K562 (cell line): ENCODE measurements around the gene AARS1. TPM values are rescaled to one million over a fixed set of nuclear protein-coding genes. Genes with fewer than 3 reads are reported as not detected.

Experiments used
- AFF1 ChIP-seq, 2 experiments: fragments of 450-650 bp; IDR thresholded peaks; 2 replicates each; pipeline ENCODE4 v1.6.1; 2018; ENCODE audit warnings: mild to moderate bottlenecking in 2 of 2, low read depth in 1 of 2; ENCODE audit not compliant: partially characterized antibody in 2 of 2
- ERF ChIP-seq: fragments of 450-650 bp; formaldehyde crosslinking; IDR thresholded peaks from 2 replicates; pipeline ENCODE4 v1.4.0; 2020; ENCODE audit warnings: mild to moderate bottlenecking, mixed read lengths
- FOSL1 ChIP-seq: fragments of 200-800 bp; sonication (Bioruptor generic); conservative IDR thresholded peaks from 2 replicates; pipeline ENCODE4 v1.6.1; 2016; ENCODE audit warnings: missing genetic modification characterization, missing compliant biosample characterization
- NKRF ChIP-seq: fragments of 450-650 bp; IDR thresholded peaks from 2 replicates; pipeline ENCODE4 v1.6.1; 2016; ENCODE audit warnings: borderline replicate concordance
- SOX6 ChIP-seq: fragments of 450-650 bp; IDR thresholded peaks from 2 replicates; pipeline ENCODE4 v1.6.1; 2014; ENCODE audit warnings: mild to moderate bottlenecking
- TAL1 ChIP-seq: fragments of 450-650 bp; IDR thresholded peaks from 2 replicates; pipeline ENCODE4 v1.6.1; 2016; ENCODE audit warnings: mild to moderate bottlenecking
- TFAP4 ChIP-seq: sonication (generic); formaldehyde crosslinking; IDR thresholded peaks from 2 replicates; pipeline ENCODE4 v1.8.0; 2022; ENCODE audit warnings: missing genetic modification reagents, mild to moderate bottlenecking, moderate library complexity, borderline replicate concordance
- TSC22D4 ChIP-seq: fragments of 450-650 bp; IDR thresholded peaks from 2 replicates; pipeline ENCODE4 v1.6.1; 2016; ENCODE audit warnings: missing genetic modification characterization, missing biosample characterization, control low read depth
- ZNF165 ChIP-seq: fragments of 250-450 bp; sonication (Bioruptor Pico); IDR thresholded peaks from 2 replicates; pipeline ENCODE4 v1.4.0; 2020; ENCODE audit warnings: borderline replicate concordance
- ZNF274 ChIP-seq: IDR thresholded peaks from 2 replicates; pipeline ENCODE4 v1.6.1; 2011; ENCODE audit warnings: low read depth, mild to moderate bottlenecking, low read length, moderate library complexity, borderline replicate concordance
- polyA plus RNA-seq, 8 experiments: library from polyadenylated mRNA; depleted of rRNA in 4 of 8; stranded (reverse) in 5 of 8; unstranded in 3 of 8; fragments of >200 nt; fragmentation: Nextera tagmentation in 2 of 8; fragmentation: Illumina TruSeq in 1 of 8; extraction: Ambion mirVana in 2 of 8; extraction: Trizol in 1 of 8; gene quantifications; 2 replicates each; pipeline versions ENCODE4 v1.2.1 to v1.2.3, GENCODE V29; 2011 to 2014; ENCODE audit warnings: inconsistent platforms in 1 of 8, missing spikeins in 1 of 8
- total RNA-seq, 7 experiments: library from RNA; depleted of rRNA in 6 of 7; stranded (reverse); fragments of >200 nt in 6 of 7; fragmentation: Illumina TruSeq in 2 of 7; extraction: Trizol in 2 of 7; gene quantifications; 2 replicates each; pipeline versions ENCODE4 v1.2.1 to v1.2.3, GENCODE V29; 2011 to 2021; ENCODE audit warnings: low replicate concordance in 1 of 7
- TF ChIP-seq, protein P1 (sequence below), 2 experiments: fragments of 450-650 bp in 1 of 2; sonication (generic) in 1 of 2; formaldehyde crosslinking; conservative IDR thresholded peaks; 2 replicates each; pipeline versions ENCODE4 v1.4.0 to v1.8.1; 2020 to 2022; ENCODE audit warnings: mild to moderate bottlenecking in 1 of 2, missing genetic modification reagents in 1 of 2

AARS1 gene
- total and polyA plus RNA-seq, 9 of the 15 experiments (the other 6 are each of a cell fraction or from before 2014, with no cell fraction given) = 50.1 to 235 (median 174) TPM

DNA sequence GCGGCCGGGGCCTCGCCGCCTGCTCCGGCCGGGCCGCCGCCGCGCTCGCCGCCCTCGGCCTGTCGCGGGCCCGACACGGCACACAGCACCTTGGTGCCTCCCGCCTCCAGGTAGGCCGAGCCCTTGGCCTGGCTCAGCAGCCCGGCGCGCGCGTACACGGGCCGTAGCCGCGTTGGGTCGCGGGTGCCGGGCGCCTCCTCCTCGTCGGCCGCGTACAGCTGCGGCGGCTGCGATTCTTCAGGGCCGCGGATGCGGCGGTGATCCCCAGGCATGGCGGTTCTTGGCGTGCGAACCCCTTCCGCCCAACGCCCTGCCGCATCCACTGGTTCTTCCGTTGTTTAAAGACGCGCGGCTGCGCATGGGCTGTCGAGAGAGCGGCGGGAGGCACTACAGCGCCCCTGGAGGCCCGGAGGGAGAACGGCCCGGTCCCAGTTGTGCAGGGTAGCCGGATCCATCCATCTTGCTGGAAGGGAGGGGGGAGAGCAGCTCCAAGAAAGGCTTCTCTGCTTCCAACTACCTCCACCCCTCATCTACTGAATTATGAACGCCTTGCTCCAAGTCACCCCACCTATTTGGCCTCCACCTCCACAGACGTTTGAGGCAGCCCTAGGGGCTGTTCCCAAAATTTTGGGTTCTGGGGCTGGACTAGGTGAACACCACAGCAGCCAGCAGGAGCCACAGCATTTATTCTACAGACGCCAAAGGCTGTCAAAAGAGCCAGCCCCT, 37.5 kb downstream of the AARS1 start, which contains the start of gene EXOSC6 (continued):
- TF ChIP-seq TFAP4 (CRISPR knock-in tag) = peak; percentile 84
- TF ChIP-seq TSC22D4 (tag) = no peak
- TF ChIP-seq FOSL1 = peak; percentile 32
- TF ChIP-seq ZNF274 = no peak
- 0 out of 2 replicates have a peak, but pooled peaks have one; percentile 31 for TF ChIP-seq NKRF
- TF ChIP-seq ZNF165 (CRISPR knock-in tag) = no peak; the same call in 1 of the 2 replicates
- TF ChIP-seq, protein P1, sequence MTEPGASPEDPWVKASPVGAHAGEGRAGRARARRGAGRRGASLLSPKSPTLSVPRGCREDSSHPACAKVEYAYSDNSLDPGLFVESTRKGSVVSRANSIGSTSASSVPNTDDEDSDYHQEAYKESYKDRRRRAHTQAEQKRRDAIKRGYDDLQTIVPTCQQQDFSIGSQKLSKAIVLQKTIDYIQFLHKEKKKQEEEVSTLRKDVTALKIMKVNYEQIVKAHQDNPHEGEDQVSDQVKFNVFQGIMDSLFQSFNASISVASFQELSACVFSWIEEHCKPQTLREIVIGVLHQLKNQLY (CRISPR knock-in tag; conservative IDR thresholded peaks at IDR 0.05) = peak in 1 of 2 experiments; percentile 76; a peak in 1 of 4 replicates
- peak; percentile 62 for TF ChIP-seq SOX6
- no peak; the same call in 1 of the 2 replicates for TF ChIP-seq TAL1
- peak; percentile 95 for TF ChIP-seq ERF
- TF ChIP-seq AFF1 (IDR thresholded peaks at IDR 0.05; ENCODE audit: low read depth in 1 of 2, partially characterized antibody in 2 of 2) = no peak
